SK-MEL-5 (cell line): ENCODE measurements around the gene ISM1. TPM values are rescaled to one million over a fixed set of nuclear protein-coding genes. Genes with fewer than 3 reads are reported as not detected.

Experiments used
- DNase-seq: peaks from one replicate; pipeline ENCODE4 v3.0.0-alpha.2; 2016; ENCODE audit warnings: low read depth, low spot score
- in situ Hi-C: cut with HindIII; loops from 2 replicates; pipeline ENCODE4 v1.10.0; 2016; ENCODE audit warnings: low sequenced_read_pairs, high pct_unique_total_duplicates, low pct_unique_long_range_greater_than_20kb
- total RNA-seq: library from RNA; depleted of rRNA; stranded (reverse); fragments of >200 nt; shearing (Covaris generic); gene quantifications from 2 replicates; pipeline ENCODE4 v1.2.3, GENCODE V29; 2014

ISM1 gene
- total RNA-seq, 1 experiment from 2014 or later = 5.6 TPM

DNA sequence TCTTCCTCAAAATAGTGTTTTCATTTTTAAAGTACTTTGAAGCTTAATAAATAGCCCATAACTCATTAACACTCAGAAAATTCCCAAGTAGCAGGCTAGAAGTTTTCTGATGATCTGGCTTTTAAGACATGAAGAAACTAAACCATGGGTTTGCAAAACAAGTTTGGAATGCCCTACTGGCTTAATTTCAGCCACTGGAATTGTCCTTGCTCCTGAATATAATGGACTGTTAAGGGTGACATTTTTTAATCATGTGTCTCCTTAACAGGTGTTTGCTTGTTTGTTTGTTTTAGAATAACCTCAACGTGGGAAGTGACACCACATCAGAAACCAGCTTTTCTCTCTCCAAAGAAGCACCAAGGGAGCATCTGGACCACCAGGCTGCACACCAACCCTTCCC, 49.1 kb downstream of the ISM1 start:
- DNase-seq = no peak
- in situ Hi-C loops = no loop called here

- in situ Hi-C loops = no loop called here
- DNase-seq = no peak
Observed at GRCh38 chr20:13271098-13271497, 50.0 kb downstream of the ISM1 start.

DNA sequence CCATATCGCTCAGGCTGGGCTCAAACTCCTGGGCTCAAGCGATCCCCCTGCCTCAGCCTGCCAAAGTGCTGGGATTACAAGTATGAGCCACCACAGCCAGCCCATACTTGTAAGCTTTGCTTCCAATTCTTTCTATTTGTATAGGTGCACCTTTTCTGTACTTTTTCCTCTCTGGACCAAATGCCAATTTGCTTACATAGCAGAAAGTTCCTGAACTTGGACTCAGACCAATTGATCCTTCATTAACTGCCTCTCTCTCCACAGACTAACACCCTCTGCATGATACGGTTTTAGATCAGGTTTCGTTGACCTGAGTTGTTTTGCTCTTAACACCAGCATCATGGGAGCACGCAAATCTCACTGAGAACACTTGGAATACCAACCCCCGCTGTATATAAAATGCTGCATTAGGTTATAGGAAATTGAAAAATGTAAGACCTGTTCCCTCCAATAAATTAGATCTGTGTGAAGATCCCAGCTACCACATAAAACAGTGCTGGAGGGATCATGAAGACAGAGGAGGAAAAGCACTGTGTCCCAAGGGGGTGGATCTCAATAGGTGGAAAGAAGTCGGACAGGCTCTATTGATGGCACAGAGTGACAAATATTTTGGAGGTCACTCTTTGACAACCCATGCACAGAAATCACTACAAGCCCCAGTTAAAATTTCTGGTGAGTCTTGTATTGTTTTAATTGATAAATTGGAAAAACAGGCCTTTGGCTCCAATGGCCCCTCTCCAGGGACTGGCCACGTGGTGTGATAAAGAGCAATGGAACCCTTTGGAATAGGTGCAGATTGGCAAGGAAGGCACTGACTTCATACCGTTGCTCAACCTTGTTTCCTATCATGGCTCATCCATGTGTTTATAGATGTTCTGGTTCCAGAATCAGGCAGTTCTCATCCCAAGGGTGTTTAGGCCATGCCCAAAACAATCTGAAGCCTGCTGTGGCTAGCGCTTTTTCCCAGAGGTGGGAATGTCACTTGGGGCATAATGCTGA, 51.2 kb downstream of the ISM1 start:
- in situ Hi-C loops = no loop called here
- DNase-seq = no peak

DNA sequence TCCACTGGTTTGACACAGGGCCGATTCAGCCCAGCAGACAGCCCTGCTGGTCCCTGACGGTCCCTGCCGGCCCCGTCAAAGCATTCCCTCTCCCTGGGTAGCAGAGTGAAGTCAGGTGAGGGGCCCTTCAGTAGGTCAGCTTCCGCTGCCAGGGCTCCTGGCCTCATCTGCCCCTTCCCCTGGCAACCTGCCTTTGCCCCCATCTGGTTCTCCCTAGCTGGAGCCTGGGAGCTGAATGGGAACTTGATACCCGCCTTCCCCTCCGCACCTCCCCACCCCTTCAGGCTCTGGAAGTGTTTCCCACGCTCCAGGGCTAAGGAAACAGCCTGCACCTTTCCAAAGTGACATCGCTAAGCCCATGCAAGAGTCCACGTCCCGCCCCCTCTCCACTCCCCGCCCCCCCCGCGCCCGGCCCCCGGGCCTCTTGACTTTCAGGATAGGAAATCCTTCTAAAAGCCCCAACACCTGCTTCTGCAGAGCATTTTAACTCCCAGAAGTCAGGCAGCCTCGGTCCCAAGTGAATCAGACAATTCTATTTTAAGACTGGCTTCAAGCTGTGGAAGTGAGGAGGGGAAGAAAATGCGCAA, 53.3 kb downstream of the ISM1 start:
- in situ Hi-C loops = no loop called here
- DNase-seq = no peak

GRCh38 chr20:13276945-13277541, 56.0 kb downstream of the ISM1 start:
- no peak for DNase-seq
- in situ Hi-C loops = loop anchor here (25.0 kb wide), 1 partner anchor 165 kb away; no protein-coding TSS in a partner anchor

DNA sequence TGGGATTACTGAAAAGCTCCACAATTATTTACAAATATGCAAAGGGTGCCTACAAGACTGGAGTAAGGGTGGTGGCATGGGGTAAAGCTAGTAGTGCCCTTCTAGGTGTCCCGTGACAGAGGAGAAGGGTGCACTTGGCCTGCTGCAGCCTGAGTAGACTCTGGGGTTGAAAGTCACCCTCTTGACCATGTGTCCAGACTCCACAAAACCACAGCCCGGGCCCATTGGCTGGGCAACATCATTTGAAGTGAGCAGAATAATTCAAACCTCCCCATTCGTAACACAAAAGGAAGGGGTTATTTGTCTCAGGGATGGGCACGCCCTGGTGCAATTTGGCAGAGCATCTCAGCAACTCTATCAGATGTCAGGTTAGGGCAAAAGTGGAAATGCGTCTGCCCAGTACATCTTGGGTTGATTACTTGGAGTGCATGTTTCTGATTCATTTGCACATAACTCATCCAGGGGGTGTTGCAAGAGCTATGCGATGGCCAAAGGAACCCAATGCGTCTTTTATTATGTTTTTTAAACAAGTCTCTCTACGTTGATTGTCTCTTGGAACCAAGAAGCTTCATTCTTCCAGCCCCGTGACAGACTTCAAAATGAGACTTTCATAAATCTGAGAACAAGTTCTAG, 56.7 kb downstream of the ISM1 start:
- in situ Hi-C loops = loop anchor here (25.0 kb wide), 1 partner anchor 165 kb away; no protein-coding TSS in a partner anchor
- no peak for DNase-seq

GRCh38 chr20:13278812-13279570, 57.9 kb downstream of the ISM1 start:
- in situ Hi-C loops = loop anchor here (25.0 kb wide), 1 partner anchor 167 kb away; no protein-coding TSS in a partner anchor
- DNase-seq = no peak

DNA sequence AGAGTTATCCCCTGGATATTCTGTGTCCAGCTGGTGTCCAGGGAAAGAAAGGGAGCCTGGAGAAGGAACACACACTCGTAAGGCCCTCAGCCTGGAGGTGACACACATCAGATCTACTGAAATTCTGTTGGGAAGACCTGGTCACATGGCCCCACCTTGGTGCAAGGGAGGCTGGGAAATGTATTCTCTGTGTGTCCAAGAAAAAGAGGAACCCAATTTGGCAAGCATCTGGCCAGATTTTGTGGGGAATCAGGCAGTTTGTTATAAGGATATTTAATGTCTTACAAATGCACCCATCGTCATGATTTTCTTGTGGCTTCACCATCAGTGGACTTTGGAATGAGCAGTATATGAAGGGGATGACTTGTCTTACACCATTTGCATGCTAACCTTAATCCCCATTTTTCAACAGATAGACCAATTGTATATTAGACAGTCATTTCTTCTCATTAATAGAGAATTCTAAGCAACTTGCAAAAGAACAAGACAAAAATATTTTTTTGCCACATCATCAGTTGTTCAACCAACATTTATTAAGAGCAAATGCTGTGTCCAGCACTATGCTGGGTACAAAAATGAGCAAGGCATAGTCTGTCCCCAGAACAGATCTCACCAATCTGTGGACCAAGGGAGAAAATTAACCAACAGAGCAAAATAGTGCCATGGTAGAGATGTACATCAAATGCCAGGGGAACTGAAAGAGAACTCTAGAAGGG, 59.7 kb downstream of the ISM1 start:
- in situ Hi-C loops = loop anchor here (25.0 kb wide), 1 partner anchor 168 kb away; no protein-coding TSS in a partner anchor
- DNase-seq = no peak

DNA sequence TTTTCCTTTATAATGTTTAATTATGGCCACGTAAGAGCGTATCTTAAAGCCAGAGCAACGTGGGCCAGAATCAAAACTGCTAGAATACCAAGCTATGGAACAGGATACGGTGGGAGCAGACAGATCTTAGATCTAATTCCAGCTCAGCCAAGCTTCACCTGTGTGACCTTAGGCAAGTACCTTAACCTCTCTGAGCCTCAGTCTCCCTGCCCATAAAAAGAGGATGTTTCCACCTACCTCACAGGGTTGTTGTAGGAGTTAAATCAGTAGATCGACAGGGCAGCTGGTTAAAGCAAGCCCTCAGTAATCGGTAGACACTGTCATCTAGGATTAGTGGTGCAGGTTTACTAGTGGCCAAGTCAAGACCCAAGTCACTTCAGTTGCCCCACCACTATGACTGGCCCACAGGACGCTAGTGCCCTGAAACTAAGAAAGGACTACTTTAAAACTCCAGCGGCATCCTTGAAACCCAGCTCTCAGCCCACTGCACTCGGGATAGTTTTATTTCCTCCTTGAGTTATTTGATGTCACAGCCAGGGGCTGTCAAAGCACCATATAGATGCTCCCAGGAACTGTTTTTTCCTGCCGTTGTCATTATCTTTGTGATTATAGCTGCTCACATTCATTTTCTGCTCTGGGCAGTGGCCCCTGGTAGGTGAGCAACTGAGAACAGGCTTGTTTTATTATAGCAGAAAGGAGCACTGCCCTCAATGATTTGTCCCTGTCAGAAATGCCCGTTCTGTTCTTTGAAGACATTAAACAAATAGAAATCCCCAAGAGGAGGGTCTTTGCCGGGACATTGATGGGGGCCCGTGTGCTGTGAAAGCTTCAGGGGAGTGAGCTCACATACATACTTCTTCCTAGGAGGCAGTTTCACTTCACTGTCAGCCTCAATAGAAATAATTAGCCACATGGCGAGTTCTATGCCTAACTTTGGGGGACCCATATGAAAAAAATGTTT, 63.1 kb downstream of the ISM1 start:
- in situ Hi-C loops = loop anchor here (25.0 kb wide), 1 partner anchor 172 kb away; no protein-coding TSS in a partner anchor
- no peak for DNase-seq

- DNase-seq = no peak
- in situ Hi-C loops = loop anchor here (25.0 kb wide), 1 partner anchor 173 kb away; no protein-coding TSS in a partner anchor
Observed at GRCh38 chr20:13284830-13285229, 63.8 kb downstream of the ISM1 start.

DNA sequence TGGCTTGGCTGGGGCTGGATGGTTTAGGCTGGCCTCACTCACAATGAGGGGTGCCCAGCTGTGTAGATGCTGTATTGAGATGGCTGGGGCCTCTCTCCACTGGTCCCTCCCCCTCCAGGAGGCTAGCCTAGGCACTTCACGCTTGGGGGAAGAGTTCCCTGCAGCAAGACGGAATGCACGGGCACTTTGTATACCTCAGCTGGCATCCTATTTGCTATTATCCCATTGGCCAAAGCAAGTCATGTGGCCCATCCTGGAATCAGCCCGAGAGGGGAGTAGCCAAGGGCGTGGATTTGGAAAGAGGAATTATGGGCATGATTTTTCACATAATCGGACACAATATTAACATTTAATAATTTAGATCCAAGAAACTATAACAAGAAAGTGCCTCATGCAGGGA, 64.3 kb downstream of the ISM1 start:
- in situ Hi-C loops = loop anchor here (25.0 kb wide), 1 partner anchor 173 kb away; no protein-coding TSS in a partner anchor
- DNase-seq = no peak

GRCh38 chr20:13286052-13286451, 65.0 kb downstream of the ISM1 start:
- DNase-seq = no peak
- in situ Hi-C loops = loop anchor here (25.0 kb wide), 1 partner anchor 174 kb away; no protein-coding TSS in a partner anchor

- no peak for DNase-seq
- in situ Hi-C loops = loop anchor here (25.0 kb wide), 1 partner anchor 174 kb away; no protein-coding TSS in a partner anchor
Observed at GRCh38 chr20:13286607-13287006, 65.5 kb downstream of the ISM1 start.

DNA sequence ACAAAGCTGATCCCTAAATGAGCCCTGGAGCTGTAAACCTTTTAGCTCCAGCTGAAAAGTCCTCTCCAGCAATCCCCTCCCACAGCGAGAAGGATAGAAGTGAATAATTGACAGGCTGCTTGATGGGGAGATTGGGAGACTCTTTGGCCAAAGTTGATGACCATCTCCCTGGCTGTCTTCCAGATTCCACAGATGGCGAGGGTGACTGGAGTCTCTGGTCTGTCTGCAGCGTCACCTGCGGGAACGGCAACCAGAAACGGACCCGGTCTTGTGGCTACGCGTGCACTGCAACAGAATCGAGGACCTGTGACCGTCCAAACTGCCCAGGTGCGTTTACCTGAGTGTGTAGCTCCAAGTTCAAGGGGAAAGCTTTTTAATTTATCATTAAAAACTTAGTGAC, 67.3 kb downstream of the ISM1 start:
- in situ Hi-C loops = loop anchor here (25.0 kb wide), 1 partner anchor 176 kb away; no protein-coding TSS in a partner anchor
- DNase-seq = no peak

DNA sequence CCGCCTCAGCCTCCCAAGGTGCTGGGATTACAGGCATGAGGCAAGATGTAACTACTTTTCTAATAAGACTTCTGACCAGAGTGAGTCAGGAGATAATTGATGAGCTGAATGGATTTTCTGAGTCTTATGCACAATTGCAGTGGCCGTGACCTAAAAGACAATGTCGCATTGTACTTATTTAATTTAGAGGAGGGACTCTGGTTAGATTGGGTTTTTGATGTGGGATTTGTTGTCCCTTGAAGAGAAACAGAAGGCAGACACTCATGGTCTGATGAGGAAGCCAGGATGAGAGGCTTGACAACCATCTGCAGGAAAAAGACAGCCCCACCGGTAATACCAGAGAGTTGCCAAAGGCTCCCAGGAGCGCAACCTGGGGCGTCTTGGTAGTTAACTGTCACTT, 68.0 kb downstream of the ISM1 start:
- no peak for DNase-seq
- in situ Hi-C loops = loop anchor here (25.0 kb wide), 1 partner anchor 177 kb away; no protein-coding TSS in a partner anchor
